ENCODE measurements around the gene TRAPPC4.
A peak's percentile ranks its signal among the peaks of the same experiment; 100 is the strongest.
"Not testable (repeated sequence)": the region's sequence is repeated elsewhere in the genome, so short reads cannot be mapped to it uniquely, and the experiment has no call there.

TRAPPC4 gene, protein sequence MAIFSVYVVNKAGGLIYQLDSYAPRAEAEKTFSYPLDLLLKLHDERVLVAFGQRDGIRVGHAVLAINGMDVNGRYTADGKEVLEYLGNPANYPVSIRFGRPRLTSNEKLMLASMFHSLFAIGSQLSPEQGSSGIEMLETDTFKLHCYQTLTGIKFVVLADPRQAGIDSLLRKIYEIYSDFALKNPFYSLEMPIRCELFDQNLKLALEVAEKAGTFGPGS

DNA sequence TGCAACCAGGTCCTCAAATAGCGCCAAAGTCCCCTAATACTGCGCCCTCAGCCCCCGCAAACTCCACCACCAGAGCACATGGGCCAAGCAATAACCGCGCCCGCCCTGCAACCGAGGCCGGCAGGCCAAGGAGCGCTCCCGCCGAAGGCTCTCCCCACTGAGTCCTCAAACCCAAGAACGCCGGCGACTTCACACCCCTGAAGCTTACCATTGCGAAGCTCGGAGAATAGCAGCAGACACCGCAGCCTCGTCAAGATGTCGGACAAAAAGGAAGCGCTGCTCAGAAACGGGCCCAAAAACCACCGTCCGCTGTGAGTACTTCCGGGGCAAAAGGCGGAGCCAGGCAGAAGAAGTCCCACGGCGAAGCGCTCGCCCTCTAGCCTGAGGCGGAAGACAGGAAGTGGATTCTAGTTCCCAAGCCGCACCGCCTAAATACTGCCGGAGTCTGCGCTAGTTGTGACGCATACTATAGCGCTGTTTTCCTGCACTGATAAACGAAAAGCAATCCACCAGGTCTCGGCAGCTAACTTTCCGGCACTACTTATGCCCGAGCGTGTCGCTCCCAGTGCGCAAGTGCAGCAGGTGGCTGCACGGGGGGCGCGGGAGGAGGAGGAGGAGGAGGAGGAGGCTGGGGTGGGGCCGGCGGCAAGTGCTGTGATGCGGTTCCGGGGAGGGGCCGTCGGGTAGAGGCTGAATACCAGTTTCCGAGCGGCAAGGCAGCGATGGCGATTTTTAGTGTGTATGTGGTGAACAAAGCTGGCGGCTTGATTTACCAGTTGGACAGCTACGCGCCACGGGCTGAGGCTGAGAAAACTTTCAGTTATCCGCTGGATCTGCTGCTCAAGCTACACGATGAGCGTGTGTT lies at the start of gene TRAPPC4, which contains the start of gene RPS25:
TRAPPC4 (plus strand) TSS at position 693 of the 865 bp plus-strand sequence; CDS start at position 723, 30 bp downstream.
RPS25 (minus strand) TSS at position 270 of the 865 bp plus-strand sequence; CDS start at position 211, 59 bp downstream.
- peak; percentile 86 to 87 for DNase-seq (ENCODE audit: low read depth in 2 of 2)

DNA sequence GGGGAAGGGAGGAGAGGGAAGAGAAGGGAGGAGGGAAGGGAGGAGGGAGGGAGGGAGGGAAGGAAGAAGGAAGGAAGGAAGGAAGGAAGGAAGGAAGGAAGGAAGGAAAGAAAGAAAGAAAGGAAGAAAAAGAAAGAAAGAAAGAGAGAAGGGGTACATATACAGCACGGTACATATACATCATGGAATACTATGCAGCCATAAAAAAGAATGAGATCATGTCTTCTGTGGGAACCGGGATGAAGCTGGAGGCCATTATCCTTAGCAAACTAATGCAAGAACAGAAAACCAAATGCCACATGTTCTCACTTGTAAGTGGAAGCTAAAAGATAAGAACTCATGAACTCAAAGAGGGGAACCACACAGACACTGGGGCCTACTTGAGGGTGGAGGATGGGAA lies 49.1 kb upstream of the TRAPPC4 start:
- DNase-seq (ENCODE audit: low read depth in 2 of 2) = not testable (repeated sequence)

DNA sequence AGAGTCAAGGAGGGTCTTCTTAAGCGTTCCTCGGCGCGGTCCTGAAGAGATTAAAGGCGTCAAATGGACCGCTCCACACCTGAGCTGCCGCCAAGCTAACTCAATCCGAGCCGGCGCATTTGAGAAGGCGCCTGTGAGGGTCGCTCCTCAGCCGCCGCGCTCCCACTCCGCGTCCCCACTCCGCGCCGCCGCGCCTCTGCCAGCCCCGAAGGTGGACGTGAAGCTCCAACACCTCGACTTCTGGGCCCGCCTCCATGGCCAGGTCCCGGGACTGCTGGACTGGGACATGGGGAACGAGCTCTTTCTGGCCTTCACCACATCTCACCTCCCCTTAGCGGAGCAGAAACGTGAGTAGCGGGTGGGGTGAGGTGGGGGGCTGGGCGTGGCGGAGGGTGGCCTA lies 46.9 kb upstream of the TRAPPC4 start, which contains the start of gene FOXR1:
FOXR1 (plus strand) TSS at position 116 of the 400 bp plus-strand sequence; CDS start at position 287, 171 bp downstream.
- DNase-seq (ENCODE audit: low read depth in 2 of 2) = no peak

DNA sequence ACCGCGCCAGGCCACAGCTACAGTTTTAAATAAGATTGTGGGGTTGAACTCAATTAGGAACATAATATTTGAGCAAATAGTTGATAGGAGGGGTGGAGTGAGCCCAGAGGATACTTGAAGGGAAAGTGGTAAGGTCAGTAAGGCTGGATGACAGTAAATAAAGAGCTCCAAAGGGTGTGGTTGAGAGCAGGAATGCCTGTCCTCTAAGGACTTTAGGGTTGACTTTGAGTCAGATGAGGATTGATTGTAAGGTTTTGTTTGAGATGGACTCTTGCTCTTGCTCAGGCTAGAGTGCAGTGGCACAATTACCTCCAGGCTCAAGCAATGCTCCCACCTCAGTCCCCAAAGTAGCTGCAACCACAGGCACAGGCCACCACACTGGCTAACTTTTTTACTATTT lies 44.6 kb upstream of the TRAPPC4 start:
- no peak for DNase-seq (ENCODE audit: low read depth in 2 of 2)

DNA sequence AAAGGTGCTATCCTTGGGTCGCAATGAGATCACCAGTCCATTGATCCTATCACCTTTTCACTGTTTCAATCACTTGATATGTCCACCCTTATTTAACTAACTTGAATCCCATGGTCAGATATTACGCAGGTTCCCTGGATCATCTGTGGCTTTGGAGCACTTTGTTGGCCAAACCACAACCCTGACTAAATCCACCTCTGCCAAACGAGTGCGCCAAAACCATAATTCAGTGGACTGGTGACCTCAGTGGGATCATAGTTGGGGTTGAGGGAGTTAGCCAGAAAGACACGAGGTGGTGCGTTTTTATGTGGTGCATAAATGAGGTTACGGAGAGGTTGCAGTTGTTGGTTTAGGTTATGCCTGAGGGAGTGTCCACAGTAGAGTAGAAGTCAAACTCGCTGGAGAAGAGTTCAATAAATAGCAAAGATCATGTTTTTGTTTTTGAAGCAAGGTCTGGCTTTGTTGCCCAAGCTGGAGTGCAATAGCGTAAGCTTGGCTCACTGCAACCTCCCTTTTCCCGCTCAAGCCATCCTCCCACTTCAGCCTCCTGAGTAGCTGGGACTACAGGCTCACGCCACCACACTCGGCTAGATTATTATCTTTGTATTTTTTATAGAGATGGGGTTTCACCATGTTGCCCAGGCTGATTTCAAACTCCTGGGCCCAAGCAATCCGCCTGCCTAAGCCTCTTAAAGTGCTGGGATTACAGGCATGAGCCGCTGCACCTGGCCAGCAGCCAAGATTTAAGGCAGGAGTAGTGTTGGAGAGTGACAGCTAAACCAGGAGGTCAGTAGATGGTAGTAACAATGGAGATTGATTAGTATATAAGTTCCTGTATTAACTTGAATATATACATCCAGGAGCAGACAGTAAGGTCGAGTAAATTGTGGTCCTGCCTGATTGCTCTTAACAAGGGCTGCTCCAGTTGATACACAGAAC lies 42.5 kb upstream of the TRAPPC4 start:
- DNase-seq (ENCODE audit: low read depth in 2 of 2) = no peak

DNA sequence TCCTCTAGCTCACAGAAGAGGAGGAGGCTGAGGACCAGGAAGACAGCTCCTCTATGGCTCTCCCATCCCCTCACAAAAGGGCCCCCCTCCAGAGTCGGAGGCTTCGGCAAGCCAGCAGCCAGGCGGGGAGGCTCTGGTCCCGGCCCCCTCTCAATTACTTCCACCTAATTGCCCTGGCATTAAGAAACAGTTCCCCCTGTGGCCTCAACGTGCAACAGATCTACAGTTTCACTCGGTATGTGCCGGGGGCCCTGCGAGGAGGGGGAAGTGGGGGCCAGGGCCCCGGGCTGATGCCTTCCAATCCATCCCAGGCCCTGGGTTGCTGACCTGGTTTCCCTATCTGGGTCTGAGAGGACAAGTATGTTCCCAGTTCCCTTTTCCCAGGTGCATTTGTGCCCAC lies 39.1 kb upstream of the TRAPPC4 start:
- DNase-seq (ENCODE audit: low read depth in 2 of 2) = no peak

DNA sequence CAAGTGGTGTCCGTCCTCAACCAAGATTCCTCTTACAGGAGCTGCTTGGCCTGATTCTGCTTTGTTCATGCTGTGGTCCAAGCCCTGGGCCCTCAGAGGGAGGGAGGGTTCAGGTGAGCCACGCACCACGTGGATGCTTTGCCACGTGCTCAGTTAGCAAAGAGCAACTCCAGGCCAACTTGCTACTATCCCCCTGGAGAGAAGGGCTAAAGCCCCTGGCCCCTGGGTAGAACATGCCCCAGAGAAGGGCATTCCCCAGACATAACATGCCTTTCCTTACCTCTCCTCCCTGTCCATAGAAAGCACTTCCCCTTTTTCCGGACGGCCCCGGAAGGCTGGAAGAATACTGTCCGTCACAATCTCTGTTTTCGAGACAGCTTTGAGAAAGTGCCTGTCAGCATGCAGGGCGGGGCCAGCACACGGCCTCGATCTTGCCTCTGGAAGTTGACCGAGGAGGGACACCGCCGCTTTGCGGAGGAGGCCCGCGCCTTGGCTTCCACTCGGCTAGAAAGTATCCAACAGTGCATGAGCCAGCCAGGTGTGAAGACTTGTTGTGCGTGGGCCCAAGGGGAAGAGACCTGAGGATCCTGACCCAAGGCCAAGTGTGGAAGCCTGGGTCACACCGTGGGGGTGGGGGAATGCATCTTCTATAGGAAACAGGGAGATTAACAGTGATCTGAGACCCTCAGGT lies 38.2 kb upstream of the TRAPPC4 start:
- no peak for DNase-seq (ENCODE audit: low read depth in 2 of 2)

DNA sequence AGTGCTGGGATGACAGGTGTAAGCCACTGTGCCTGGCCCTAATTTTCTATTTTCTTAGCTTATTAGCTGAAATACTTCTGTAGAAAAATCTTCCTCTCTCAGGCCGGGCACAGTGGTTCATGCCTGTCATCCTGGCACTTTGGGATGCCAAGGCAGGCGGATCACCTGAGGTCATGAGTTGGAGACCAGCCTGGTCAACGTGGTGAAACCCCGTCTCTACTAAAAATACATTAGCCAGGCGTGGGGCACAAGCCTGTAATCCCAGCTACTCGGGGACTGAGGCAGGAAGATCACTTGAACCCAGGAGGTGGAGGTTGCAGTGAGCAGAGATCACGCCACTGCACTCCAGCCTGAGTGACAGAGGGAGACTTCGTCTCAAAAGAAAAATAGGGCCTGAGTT lies 34.2 kb upstream of the TRAPPC4 start:
- not testable (repeated sequence) for DNase-seq (ENCODE audit: low read depth in 2 of 2)

DNA sequence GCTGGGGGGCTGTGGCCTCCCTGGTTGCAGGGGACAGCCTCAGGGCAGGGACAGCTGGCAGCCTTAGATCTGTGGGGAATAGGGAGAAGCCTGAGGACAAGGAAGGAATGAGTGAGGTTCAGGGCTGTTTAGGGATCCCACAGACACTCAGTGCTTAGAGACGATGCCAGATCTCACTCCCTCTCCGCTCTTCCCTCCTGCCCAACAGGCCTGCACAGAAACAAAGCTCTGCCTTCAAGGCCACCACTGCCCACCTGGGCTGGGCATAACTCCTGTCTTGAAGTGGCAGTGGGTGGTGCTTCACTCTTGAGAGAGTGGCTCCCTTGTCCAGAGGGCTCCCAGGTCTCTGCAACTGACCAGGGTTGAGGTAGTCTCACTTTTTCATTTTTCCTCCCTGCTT lies 33.7 kb upstream of the TRAPPC4 start:
- DNase-seq (ENCODE audit: low read depth in 2 of 2) = no peak

DNA sequence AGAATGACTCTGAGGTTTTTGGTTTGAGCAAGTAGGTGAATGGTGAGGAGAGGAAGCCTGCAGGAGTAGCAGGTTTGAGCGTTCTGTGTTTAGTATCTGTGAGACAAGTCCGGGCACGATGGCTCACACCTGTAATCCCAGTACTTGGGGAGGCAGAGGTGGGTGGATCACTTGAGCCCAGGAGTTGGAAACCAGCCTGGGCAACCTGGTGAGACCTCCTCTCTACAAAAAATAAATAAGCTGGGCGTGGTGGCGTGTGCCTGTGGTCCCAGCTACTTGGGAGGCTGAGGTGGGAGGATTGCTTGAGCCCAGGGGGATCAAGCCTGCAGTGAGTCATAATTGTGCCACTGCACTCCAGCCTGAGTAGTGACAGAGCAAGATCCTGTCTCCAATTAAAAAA lies 30.3 kb upstream of the TRAPPC4 start:
- no peak for DNase-seq (ENCODE audit: low read depth in 2 of 2)

DNA sequence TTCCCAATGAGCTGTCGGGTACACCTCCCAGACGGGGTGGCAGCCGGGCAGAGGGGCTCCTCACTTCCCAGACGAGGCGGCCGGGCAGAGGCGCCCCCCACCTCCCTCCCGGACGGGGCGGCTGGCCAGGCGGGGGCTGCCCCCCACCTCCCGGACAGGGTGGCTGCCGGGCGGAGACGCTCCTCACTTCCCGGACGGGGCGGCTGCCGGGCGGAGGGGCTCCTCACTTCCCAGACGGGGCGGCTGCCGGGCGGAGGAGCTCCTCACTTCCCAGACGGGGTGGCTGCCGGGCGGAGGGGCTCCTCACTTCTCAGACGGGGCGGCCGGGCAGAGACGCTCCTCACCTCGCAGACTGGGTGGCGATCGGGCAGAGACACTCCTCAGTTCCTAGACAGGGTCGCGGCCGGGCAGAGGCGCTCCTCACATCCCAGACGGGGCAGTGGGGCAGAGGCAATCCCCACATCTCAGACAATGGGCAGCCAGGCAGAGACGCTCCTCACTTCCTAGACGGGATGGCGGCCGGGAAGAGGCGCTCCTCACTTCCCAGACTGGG lies 27.0 kb upstream of the TRAPPC4 start:
- DNase-seq (ENCODE audit: low read depth in 2 of 2) = not testable (repeated sequence)

DNA sequence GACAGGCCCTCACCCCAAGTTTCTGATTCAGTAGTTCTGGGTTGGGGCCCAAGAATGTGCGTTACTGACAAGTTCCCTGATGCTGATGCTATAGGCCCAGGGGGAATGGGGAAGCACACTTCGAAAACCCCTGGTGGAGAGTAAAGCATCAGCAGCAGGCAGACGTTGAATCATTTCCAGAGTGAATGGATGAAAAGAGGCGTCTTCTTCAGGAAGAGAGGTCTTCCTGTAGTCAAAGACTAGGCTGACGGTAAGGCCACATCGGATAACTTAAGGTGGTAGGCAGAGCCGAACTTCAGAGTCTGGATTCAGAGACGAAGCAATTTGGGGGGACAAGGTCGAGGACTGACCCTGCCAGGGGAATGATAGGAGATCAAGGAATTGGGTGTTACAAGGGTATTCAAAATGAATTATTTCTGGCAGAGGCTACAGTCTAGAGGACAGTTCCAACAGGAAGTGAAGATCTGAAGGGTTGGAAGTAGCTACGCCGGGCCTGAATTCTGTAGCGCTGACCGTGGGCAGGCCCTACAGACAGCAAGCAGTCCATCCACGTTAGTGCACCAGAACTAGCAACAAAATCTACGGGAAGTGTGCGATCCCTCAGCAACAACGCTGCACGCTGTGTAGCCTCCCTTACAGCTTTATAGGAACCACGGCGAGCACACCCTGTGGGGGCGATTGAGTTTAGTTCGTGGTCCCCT lies 21.5 kb upstream of the TRAPPC4 start:
- no peak for DNase-seq (ENCODE audit: low read depth in 2 of 2)

DNA sequence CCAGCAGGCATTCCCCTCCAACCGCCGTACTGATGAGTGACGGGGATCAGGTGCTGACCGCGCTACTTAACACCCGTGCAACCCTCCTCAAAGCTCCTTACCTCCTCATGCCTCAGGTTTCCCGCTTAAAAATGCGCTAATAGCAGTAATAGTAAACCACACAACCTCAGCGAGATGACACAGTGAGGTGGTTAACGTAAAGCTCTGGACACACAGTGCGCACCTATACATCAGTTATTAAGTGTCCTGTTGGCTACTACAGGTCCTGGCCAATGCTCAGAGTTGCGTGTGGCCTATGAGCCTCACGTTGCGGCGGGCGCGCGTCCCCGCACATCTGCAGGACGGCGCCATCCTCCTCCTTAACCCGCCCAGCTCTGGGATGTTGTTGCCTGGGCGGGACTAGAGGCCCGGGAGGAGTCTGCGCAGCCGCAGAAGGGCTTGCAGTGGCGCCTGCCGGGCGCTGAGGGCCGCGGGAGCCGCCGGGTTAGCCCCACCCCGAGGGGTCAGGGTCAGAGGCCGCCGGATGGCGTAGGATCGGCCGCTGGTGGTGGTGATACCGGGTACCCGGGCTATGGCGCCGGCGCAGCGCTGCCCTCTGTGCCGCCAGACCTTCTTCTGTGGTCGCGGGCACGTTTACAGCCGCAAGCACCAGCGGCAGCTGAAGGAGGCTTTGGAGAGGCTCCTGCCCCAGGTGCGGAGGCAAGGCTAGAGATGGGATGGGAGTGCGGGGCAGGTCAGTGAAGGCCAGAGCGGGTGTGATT lies 20.8 kb upstream of the TRAPPC4 start, which contains the start of gene CENATAC:
CENATAC (plus strand) TSS at position 512 of the 761 bp plus-strand sequence; CDS start at position 572, 60 bp downstream.
- peak; percentile 44 to 48 for DNase-seq (ENCODE audit: low read depth in 2 of 2)

DNA sequence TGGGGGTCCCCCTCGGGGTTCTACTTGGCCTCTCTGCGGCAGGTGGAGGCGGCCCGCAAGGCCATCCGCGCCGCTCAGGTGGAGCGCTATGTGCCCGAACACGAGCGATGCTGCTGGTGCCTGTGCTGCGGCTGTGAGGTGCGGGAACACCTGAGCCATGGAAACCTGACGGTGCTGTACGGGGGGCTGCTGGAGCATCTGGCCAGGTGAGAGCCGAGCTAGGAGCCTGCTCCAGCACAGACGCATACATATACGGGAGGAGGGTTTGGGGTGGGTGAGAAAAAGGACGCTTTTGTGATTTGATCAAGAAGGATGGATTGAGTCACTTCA lies 20.2 kb upstream of the TRAPPC4 start:
- DNase-seq (ENCODE audit: low read depth in 2 of 2) = no peak

DNA sequence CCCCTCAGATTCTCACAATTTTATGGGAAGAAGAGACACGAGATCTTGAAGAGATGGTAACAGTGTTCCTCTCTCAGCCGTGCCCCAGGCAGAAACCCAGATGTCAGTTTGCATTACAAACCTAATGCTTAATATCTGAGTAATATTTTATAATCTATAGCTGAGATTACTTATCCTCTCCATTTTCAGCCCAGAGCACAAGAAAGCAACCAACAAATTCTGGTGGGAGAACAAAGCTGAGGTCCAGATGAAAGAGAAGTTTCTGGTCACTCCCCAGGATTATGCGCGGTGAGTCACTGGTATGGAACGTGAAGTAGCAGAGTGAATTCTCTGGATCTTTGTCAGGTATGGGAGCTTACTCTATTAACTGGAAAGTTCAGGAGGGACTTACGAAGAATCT lies 19.7 kb upstream of the TRAPPC4 start:
- no peak for DNase-seq (ENCODE audit: low read depth in 2 of 2)

DNA sequence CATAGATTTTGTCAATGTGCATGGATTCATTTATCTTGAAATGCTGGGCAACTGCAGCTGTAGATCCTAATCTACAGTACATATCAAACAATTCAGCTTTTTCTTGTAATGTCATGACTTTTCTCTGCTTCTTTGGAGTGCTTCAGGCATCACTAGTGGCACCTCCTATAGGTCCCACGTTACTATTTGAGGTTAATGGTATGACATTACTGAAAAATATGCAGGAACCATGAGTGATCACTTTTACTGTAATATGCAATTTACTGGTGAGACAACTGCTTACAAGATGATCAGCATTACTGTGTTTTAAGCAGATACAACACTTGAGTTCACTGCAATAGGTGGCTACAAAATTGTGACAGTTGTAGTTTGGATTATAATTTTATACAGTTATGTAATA lies 17.7 kb upstream of the TRAPPC4 start:
- no peak for DNase-seq (ENCODE audit: low read depth in 2 of 2)

DNA sequence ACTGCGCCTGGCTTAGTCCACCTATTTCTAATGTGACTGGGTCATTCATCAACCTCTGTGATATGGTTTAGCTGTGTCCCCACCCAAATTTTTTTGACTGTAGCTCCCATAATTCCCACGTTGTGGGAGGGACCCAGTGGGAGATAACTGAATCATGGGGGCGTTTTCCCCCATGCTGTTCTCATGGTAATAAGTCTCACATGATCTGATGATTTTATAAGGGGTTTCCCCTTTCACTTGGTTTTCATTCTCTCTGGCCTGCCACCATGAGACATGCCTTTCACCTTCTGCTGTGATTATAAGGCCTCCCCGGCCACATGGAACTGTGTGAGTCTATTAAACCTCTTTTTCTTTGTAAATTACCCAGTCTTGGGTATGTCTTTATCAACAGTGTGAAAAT lies 11.9 kb upstream of the TRAPPC4 start:
- DNase-seq (ENCODE audit: low read depth in 2 of 2) = no peak

DNA sequence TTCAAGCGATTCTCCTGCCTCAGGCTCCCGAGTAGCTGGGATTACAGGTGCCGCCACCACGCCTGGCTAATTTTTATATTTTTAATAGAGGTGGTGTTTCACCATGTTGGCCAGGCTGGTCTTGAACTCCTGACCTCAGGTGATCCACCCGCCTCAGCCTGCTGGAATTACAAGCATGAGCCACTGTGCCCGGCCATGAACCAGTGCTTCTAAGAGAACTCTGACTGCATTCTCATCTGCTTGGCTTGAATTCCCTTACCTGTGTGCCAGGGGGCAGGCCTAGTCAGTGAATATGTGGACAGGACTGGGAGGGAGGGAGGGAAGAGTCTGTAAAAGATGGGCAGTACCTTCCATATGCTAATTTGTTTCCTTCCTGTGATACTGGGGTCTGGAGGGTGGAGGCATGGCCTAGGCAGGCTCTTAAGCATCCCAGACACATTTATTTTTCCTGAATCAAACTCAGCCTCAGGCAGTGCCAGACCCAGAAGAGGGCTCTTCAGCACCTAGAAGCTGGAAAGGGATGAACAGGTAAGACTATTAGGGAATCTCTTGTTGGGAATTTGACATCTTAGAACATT lies 7.0 kb upstream of the TRAPPC4 start:
- DNase-seq (ENCODE audit: low read depth in 2 of 2) = no peak

DNA sequence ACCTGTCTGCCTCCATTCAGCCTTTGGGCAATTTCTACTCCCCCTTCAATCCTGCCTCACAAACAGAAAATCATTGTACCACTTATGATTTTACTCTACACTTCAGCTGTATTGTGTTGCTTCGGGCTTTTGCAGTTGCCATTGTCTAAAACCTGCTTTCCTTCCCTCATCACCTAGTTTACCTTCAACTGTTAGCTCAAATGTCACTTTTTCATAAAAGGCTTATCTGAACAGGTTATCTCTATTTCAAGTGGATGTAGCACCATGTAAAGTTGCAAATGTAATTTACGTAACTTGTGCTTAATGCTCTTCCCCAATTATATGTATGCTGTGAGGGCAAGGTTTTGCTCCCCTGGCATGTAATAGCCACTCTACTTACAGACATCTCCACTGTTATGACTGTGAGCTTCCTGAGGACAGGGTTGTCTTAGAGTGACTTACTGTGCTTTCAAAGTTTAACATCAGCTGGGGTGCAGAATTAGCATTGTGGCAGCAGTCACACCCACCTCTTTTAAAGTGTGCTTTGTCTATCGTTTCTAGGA lies 5.9 kb upstream of the TRAPPC4 start:
- DNase-seq (ENCODE audit: low read depth in 2 of 2) = no peak
